Measurements from ENCODE around the gene DIP2B. TPM values are rescaled to one million over a fixed set of nuclear protein-coding genes. Genes with fewer than 3 reads are reported as not detected.

The DIP2B gene
- total RNA-seq, 1 donor from 2014 or later = 30.2 TPM

DNA sequence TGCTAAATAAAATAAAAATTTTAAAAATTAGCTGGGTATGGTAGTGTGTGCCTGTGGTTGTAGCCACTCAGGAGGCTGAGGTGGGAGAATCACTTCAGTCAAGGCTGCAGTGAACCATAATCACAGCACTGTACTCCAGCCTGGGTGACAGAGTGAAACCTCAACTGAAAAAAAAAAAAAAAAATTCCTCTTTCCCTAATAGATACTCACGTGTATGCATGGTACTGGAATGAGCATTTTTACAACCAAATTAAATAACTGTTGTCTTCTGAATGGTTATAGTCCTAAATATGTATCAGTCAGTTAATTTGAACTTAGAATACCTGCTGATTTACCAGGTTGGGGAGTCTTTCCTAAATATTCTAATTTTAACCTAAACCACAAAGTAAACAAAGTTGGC lies 160.8 kb downstream of the DIP2B start:
- peaks cover 6% of the 10 kb centered on the region for H3K4me1 Mint-ChIP-seq (ENCODE audit: low read depth)
- H3K27me3 Mint-ChIP-seq = no peaks in the 10 kb centered on the region
- no peak overlapping the region for H3K27ac Mint-ChIP-seq
- H3K36me3 Mint-ChIP-seq (ENCODE audit: insufficient read depth) = no peaks in the 10 kb centered on the region
- TF ChIP-seq, protein P1, sequence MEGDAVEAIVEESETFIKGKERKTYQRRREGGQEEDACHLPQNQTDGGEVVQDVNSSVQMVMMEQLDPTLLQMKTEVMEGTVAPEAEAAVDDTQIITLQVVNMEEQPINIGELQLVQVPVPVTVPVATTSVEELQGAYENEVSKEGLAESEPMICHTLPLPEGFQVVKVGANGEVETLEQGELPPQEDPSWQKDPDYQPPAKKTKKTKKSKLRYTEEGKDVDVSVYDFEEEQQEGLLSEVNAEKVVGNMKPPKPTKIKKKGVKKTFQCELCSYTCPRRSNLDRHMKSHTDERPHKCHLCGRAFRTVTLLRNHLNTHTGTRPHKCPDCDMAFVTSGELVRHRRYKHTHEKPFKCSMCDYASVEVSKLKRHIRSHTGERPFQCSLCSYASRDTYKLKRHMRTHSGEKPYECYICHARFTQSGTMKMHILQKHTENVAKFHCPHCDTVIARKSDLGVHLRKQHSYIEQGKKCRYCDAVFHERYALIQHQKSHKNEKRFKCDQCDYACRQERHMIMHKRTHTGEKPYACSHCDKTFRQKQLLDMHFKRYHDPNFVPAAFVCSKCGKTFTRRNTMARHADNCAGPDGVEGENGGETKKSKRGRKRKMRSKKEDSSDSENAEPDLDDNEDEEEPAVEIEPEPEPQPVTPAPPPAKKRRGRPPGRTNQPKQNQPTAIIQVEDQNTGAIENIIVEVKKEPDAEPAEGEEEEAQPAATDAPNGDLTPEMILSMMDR (IDR thresholded peaks at IDR 0.05; ENCODE audit: unreplicated experiment) = no peak
- H3K4me3 Mint-ChIP-seq (ENCODE audit: low read depth) = no peak overlapping the region
- no peak for DNase-seq (ENCODE audit: low spot score, unreplicated experiment)
- no peaks in the 10 kb centered on the region for H3K9me3 Mint-ChIP-seq (ENCODE audit: low read depth)

DNA sequence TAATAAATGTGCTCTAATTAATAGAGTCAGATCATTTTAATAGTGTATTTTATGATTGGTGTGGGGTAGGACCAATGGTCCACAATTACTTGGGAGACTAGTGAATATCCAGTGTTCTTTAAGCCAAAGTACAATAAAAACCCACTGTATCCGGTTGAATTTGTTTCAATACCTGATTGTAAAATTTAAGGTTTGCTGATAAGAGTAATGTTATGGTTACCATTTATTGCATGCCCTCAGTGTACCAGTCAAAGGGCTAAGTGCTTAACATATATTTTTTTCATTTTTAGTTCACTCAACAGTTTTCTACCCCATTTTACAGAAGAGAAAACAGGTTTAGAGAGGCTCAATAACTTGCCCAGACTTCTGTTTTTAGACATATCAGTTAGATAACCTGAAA lies 161.2 kb downstream of the DIP2B start:
- no peaks in the 10 kb centered on the region for H3K9me3 Mint-ChIP-seq (ENCODE audit: low read depth)
- H3K27me3 Mint-ChIP-seq = no peaks in the 10 kb centered on the region
- H3K27ac Mint-ChIP-seq = no peak overlapping the region
- no peak overlapping the region for H3K4me3 Mint-ChIP-seq (ENCODE audit: low read depth)
- peaks cover 6% of the 10 kb centered on the region for H3K4me1 Mint-ChIP-seq (ENCODE audit: low read depth)
- TF ChIP-seq, protein P1 (IDR thresholded peaks at IDR 0.05; ENCODE audit: unreplicated experiment) = no peak
- DNase-seq (ENCODE audit: low spot score, unreplicated experiment) = no peak
- H3K36me3 Mint-ChIP-seq (ENCODE audit: insufficient read depth) = no peaks in the 10 kb centered on the region

DNA sequence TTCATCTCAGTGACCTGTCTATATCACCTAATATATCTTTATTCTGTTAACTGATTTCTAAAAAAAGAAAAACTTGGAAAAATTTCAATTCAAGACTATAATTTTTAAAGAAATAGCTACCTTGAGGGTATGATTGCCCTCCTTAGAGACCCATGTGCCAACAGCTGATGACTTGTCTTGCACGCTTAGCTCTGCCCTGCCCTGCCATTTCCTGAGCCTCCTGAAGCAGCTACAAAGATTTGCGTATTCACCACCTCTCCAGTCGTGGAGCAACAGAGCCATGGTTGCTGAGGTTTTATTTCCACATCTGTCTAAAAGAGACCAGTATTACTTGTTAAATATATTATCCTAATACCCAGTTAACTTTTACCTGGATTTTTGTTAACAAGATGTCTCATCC lies 167.4 kb downstream of the DIP2B start:
- peaks cover 5% of the 10 kb centered on the region for H3K36me3 Mint-ChIP-seq (ENCODE audit: insufficient read depth)
- TF ChIP-seq, protein P1 (IDR thresholded peaks at IDR 0.05; ENCODE audit: unreplicated experiment) = no peak
- H3K27ac Mint-ChIP-seq = no peak overlapping the region
- no peaks in the 10 kb centered on the region for H3K4me1 Mint-ChIP-seq (ENCODE audit: low read depth)
- no peak overlapping the region for H3K4me3 Mint-ChIP-seq (ENCODE audit: low read depth)
- H3K27me3 Mint-ChIP-seq = no peaks in the 10 kb centered on the region
- H3K9me3 Mint-ChIP-seq (ENCODE audit: low read depth) = no peaks in the 10 kb centered on the region
- no peak for DNase-seq (ENCODE audit: low spot score, unreplicated experiment)

DNA sequence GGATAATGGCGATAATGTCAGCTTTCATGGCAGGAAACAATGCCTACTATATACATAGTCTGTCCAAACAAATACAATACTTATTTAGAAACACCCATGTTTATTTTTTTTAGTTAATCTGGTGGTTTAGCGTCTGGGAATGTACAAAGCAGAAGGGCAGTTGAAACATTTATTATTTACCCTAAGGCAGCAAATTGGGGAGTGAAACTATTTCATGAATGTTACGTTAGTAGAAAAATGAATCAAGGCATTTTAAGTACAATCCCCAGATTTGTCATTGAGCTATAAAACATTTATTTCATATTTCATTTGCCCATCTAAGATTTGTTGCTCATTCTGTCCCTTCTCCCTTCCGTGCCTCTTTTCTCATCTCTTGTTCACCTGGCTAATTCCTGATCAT lies 172.0 kb downstream of the DIP2B start:
- Mint-ChIP-seq H3K4me3 (ENCODE audit: low read depth) (no peak overlapping the region), H3K4me1 (ENCODE audit: low read depth) (no peaks in the 10 kb centered on the region), H3K36me3 (ENCODE audit: insufficient read depth) (peaks cover 10% of the 10 kb centered on the region), H3K9me3 (ENCODE audit: low read depth) (no peaks in the 10 kb centered on the region), H3K27ac (peak overlapping the region; percentile 40), H3K27me3 (no peaks in the 10 kb centered on the region)
- DNase-seq (ENCODE audit: low spot score, unreplicated experiment) = no peak
- TF ChIP-seq, protein P1 (IDR thresholded peaks at IDR 0.05; ENCODE audit: unreplicated experiment) = no peak

DNA sequence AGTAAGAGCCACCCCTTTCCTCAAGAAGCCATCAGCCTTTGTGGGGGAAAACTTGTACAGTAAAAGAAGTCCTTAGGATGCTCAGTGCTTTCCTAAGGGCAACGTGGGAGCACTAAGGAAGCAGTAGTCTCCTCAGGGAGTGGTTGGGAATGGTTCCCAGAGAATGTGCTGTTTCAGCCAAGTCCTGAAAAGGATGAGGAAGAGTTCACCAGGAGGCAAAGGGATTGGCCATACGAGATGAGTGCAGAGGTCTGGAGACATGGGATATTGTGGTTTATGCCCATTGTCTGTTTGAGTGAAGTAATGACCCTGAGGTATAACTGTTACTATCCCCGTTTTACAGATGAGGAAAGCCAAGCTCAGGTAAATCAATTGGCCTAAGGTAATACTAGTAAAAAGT lies 173.1 kb downstream of the DIP2B start:
- no peaks in the 10 kb centered on the region for H3K9me3 Mint-ChIP-seq (ENCODE audit: low read depth)
- TF ChIP-seq, protein P1 (IDR thresholded peaks at IDR 0.05; ENCODE audit: unreplicated experiment) = no peak
- H3K4me1 Mint-ChIP-seq (ENCODE audit: low read depth) = no peaks in the 10 kb centered on the region
- no peak overlapping the region for H3K4me3 Mint-ChIP-seq (ENCODE audit: low read depth)
- DNase-seq (ENCODE audit: low spot score, unreplicated experiment) = no peak
- H3K27me3 Mint-ChIP-seq = no peaks in the 10 kb centered on the region
- peaks cover 12% of the 10 kb centered on the region for H3K36me3 Mint-ChIP-seq (ENCODE audit: insufficient read depth)
- no peak overlapping the region for H3K27ac Mint-ChIP-seq

All from progenitor cell of endocrine pancreas (in vitro differentiated cells).